Measurements from ENCODE around the gene ZNF362. TPM values are rescaled to one million over a fixed set of nuclear protein-coding genes. Genes with fewer than 3 reads are reported as not detected.

ZNF362 gene
- total and polyA plus RNA-seq, 4 donors: 2.3 to 6.3 (median 5.4) TPM

DNA sequence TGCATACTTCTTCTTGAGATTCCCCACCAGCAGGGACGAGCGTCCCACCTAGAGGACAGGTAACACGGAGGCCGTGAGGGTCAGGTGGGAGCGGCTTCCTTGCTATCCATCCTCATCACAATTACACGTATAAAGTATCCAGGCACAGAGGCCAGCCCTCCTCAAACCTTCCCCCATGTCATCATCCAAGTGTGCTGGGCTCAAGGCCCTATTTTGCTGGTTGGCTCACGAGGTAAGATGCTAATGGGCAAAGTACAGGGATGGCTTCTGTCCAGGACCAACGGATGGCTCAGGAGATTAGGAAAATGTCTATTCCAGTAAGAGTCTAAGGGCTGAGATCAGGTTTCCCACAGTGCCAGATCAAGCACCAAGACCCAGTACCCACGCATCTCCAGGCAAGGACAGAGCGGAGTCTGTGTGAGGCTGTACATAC, 76.1 kb downstream of the ZNF362 start:
- Histone ChIP-seq H3K27ac (ENCODE audit: low read depth in 1 of 2, low read length in 2 of 2) (peak overlapping the region; percentile 11), H3K27me3 (ENCODE audit: control insufficient read depth in 4 of 4, insufficient read depth in 4 of 4, low read length in 3 of 4) (no peaks in the 10 kb centered on the region), H3K9me3 (ENCODE audit: control insufficient read depth in 4 of 4, low read length in 3 of 4) (no peaks in the 10 kb centered on the region), H3K36me3 (ENCODE audit: control insufficient read depth in 4 of 4, insufficient read depth in 3 of 4, low read depth in 1 of 4, low read length in 3 of 4) (peaks cover 24 to 58% (median 53%) of the 10 kb centered on the region in 4 donors), H3K4me3 (ENCODE audit: low read depth in 1 of 3, low read length in 3 of 3) (no peak overlapping the region), H3K9ac (ENCODE audit: low read depth in 1 of 2, low read length in 2 of 2) (no peak overlapping the region), H3K4me1 (ENCODE audit: control insufficient read depth in 4 of 4, insufficient read depth in 4 of 4, low read length in 3 of 4) (peaks cover 18 to 58% (median 38%) of the 10 kb centered on the region in 4 donors)
- TF ChIP-seq JUND (IDR thresholded peaks at IDR 0.05) (no peak), FOXA1 (IDR thresholded peaks at IDR 0.05) (no peak), HNF4G (IDR thresholded peaks at IDR 0.05) (no peak), RAD21 (IDR thresholded peaks at IDR 0.05) (no peak), RXRA (IDR thresholded peaks at IDR 0.05) (no peak), ATF3 (IDR thresholded peaks at IDR 0.05) (no peak)
- 76% methylated on average over 10 of the region's 10 CpGs for WGBS
- no peak for DNase-seq (ENCODE audit: low spot score)

GRCh38 chr1:33332881-33333280, 76.6 kb downstream of the ZNF362 start:
- Histone ChIP-seq H3K9me3 (ENCODE audit: control insufficient read depth in 4 of 4, low read length in 3 of 4) (no peaks in the 10 kb centered on the region), H3K4me1 (ENCODE audit: control insufficient read depth in 4 of 4, insufficient read depth in 4 of 4, low read length in 3 of 4) (peaks cover 18 to 58% (median 35%) of the 10 kb centered on the region in 4 donors), H3K27ac (ENCODE audit: low read depth in 1 of 2, low read length in 2 of 2) (peak overlapping the region in 1 of 2 donors; percentile 89), H3K4me3 (ENCODE audit: low read depth in 1 of 3, low read length in 3 of 3) (no peak overlapping the region), H3K36me3 (ENCODE audit: control insufficient read depth in 4 of 4, insufficient read depth in 3 of 4, low read depth in 1 of 4, low read length in 3 of 4) (peaks cover 23 to 53% (median 50%) of the 10 kb centered on the region in 4 donors), H3K9ac (ENCODE audit: low read depth in 1 of 2, low read length in 2 of 2) (no peak overlapping the region), H3K27me3 (ENCODE audit: control insufficient read depth in 4 of 4, insufficient read depth in 4 of 4, low read length in 3 of 4) (no peaks in the 10 kb centered on the region)
- no peak for TF ChIP-seq ATF3 (IDR thresholded peaks at IDR 0.05)
- TF ChIP-seq EGR1 (IDR thresholded peaks at IDR 0.05; ENCODE audit: low read depth in 2 of 2): no peak
- TF ChIP-seq YY1 (IDR thresholded peaks at IDR 0.05): no peak
- TF ChIP-seq, protein P1, sequence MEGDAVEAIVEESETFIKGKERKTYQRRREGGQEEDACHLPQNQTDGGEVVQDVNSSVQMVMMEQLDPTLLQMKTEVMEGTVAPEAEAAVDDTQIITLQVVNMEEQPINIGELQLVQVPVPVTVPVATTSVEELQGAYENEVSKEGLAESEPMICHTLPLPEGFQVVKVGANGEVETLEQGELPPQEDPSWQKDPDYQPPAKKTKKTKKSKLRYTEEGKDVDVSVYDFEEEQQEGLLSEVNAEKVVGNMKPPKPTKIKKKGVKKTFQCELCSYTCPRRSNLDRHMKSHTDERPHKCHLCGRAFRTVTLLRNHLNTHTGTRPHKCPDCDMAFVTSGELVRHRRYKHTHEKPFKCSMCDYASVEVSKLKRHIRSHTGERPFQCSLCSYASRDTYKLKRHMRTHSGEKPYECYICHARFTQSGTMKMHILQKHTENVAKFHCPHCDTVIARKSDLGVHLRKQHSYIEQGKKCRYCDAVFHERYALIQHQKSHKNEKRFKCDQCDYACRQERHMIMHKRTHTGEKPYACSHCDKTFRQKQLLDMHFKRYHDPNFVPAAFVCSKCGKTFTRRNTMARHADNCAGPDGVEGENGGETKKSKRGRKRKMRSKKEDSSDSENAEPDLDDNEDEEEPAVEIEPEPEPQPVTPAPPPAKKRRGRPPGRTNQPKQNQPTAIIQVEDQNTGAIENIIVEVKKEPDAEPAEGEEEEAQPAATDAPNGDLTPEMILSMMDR (IDR thresholded peaks at IDR 0.05; ENCODE audit: low read depth, low read length, missing input control): no peak
- no peak for TF ChIP-seq GABPA (IDR thresholded peaks at IDR 0.05 in 1 of 2, conservative IDR thresholded peaks at IDR 0.05 in 1 of 2)
- TF ChIP-seq NR2F2 (IDR thresholded peaks at IDR 0.05): no peak
- TF ChIP-seq SP1 (IDR thresholded peaks at IDR 0.05): no peak
- no peak for TF ChIP-seq HNF4A (conservative IDR thresholded peaks at IDR 0.05)
- no peak for TF ChIP-seq FOXA1 (IDR thresholded peaks at IDR 0.05)
- no peak for TF ChIP-seq FOXA2 (IDR thresholded peaks at IDR 0.05)
- no peak for TF ChIP-seq RXRA (IDR thresholded peaks at IDR 0.05)
- no peak for TF ChIP-seq JUND (IDR thresholded peaks at IDR 0.05)
- TF ChIP-seq, protein P2, sequence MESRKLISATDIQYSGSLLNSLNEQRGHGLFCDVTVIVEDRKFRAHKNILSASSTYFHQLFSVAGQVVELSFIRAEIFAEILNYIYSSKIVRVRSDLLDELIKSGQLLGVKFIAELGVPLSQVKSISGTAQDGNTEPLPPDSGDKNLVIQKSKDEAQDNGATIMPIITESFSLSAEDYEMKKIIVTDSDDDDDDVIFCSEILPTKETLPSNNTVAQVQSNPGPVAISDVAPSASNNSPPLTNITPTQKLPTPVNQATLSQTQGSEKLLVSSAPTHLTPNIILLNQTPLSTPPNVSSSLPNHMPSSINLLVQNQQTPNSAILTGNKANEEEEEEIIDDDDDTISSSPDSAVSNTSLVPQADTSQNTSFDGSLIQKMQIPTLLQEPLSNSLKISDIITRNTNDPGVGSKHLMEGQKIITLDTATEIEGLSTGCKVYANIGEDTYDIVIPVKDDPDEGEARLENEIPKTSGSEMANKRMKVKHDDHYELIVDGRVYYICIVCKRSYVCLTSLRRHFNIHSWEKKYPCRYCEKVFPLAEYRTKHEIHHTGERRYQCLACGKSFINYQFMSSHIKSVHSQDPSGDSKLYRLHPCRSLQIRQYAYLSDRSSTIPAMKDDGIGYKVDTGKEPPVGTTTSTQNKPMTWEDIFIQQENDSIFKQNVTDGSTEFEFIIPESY (IDR thresholded peaks at IDR 0.05): no peak
- TF ChIP-seq HNF4G (IDR thresholded peaks at IDR 0.05): no peak
- TF ChIP-seq, protein P3, sequence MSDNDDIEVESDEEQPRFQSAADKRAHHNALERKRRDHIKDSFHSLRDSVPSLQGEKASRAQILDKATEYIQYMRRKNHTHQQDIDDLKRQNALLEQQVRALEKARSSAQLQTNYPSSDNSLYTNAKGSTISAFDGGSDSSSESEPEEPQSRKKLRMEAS (IDR thresholded peaks at IDR 0.05): no peak
- no peak for DNase-seq (ENCODE audit: low spot score)
- WGBS: 83% methylated on average over 5 of the region's 5 CpGs

Data from liver (tissue), 9 donors.